ENCODE results near the gene ST6GAL1.

DNA sequence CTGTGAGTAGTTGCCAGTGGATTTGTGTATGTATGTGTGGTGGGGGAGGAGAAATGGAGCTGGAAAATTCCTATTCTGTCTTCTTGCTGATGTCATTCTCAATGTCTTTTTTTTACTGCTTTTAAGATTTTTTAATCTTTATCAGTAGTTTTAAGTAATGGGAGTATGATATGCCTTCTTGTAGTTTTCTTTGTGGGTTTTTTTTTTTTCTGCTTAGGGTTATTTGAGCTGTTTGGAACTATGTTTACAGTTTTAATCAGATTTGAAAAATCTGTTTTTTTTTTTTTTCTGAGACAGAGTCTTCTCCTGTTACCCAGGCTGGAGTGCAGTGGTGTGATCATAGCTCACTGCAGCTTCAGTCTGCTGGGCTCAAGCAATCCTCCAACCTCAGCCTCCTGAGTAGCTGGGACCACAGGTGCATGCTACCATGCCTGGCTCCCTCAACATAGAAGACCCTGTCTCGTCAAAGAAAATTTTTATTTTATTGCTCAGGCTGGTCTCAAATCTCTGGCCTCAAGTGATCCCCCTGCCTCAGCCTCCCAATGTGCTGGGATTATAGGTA is 171.8 kb downstream of the ST6GAL1 start:
- TF ChIP-seq, protein P1, sequence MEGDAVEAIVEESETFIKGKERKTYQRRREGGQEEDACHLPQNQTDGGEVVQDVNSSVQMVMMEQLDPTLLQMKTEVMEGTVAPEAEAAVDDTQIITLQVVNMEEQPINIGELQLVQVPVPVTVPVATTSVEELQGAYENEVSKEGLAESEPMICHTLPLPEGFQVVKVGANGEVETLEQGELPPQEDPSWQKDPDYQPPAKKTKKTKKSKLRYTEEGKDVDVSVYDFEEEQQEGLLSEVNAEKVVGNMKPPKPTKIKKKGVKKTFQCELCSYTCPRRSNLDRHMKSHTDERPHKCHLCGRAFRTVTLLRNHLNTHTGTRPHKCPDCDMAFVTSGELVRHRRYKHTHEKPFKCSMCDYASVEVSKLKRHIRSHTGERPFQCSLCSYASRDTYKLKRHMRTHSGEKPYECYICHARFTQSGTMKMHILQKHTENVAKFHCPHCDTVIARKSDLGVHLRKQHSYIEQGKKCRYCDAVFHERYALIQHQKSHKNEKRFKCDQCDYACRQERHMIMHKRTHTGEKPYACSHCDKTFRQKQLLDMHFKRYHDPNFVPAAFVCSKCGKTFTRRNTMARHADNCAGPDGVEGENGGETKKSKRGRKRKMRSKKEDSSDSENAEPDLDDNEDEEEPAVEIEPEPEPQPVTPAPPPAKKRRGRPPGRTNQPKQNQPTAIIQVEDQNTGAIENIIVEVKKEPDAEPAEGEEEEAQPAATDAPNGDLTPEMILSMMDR (IDR thresholded peaks at IDR 0.05): no peak
- no peak for TF ChIP-seq POLR2A (IDR thresholded peaks at IDR 0.05)
